Loucy (cell line): ENCODE measurements around the gene DSCAM.

Experiments used
- CTCF ChIP-seq: fragments of 200-600 bp; sonication (generic); conservative IDR thresholded peaks from 2 replicates; pipeline ENCODE4 v1.5.1; 2014; ENCODE audit warnings: mild to moderate bottlenecking, antibody characterized with exemption, low read length
- EZH2phosphoT487 ChIP-seq: fragments of 200-600 bp; IDR thresholded peaks from 2 replicates; pipeline ENCODE4 v1.6.1; 2018; ENCODE audit warnings: antibody characterized with exemption, mild to moderate bottlenecking, moderate library complexity, borderline replicate concordance

GRCh38 chr21:40316104-40316503 is 530.9 kb downstream of the DSCAM start:
- TF ChIP-seq CTCF (no peak), EZH2phosphoT487 (no peak)
